Spleen (tissue), 11 donors: ENCODE data around the gene CTTN. TPM values are rescaled to one million over a fixed set of nuclear protein-coding genes. Genes with fewer than 3 reads are reported as not detected.
"Not testable (repeated sequence)": the region's sequence is repeated elsewhere in the genome, so short reads cannot be mapped to it uniquely, and the experiment has no call there.

ENCODE experiments used
- DNase-seq: peaks from one replicate; pipeline ENCODE4 v3.0.0-alpha.2; 2020
- H3K27ac ChIP-seq, 8 donors: fragments of 200-600 bp; sonication (generic) in 7 of 8; 1 replicate in 4 of 8; 2 replicates in 4 of 8; pipeline versions ENCODE4 v1.5.0 to v1.8.0; 2016 to 2021; ENCODE audit warnings: inconsistent platforms in 4 of 8, mild to moderate bottlenecking in 4 of 8, moderate library complexity in 1 of 8
- H3K27me3 ChIP-seq, 7 donors: fragments of 200-600 bp; sonication (generic) in 6 of 7; replicated peaks in 1 of 7; 1 replicate in 4 of 7; 2 replicates in 3 of 7; pipeline versions ENCODE4 v1.5.0 to v1.8.0; 2016 to 2021; ENCODE audit warnings: inconsistent platforms in 3 of 7, mild to moderate bottlenecking in 1 of 7
- H3K36me3 ChIP-seq, 6 donors: fragments of 200-600 bp; sonication (generic) in 5 of 6; 1 replicate in 4 of 6; 2 replicates in 2 of 6; pipeline versions ENCODE4 v1.5.0 to v1.8.0; 2016 to 2021; ENCODE audit warnings: inconsistent platforms in 2 of 6
- H3K4me1 ChIP-seq, 6 donors: fragments of 200-600 bp; sonication (generic) in 5 of 6; 1 replicate in 3 of 6; 2 replicates in 3 of 6; pipeline versions ENCODE4 v1.5.0 to v1.8.0; 2016 to 2021; ENCODE audit warnings: inconsistent platforms in 3 of 6
- H3K4me3 ChIP-seq, 8 donors: fragments of 200-600 bp; sonication (generic) in 7 of 8; 1 replicate in 4 of 8; 2 replicates in 4 of 8; pipeline versions ENCODE4 v1.5.0 to v1.8.0; 2016 to 2021; ENCODE audit warnings: inconsistent platforms in 4 of 8, mild to moderate bottlenecking in 4 of 8, moderate library complexity in 2 of 8
- H3K9me3 ChIP-seq, 8 donors: fragments of 200-600 bp; sonication (generic) in 7 of 8; 1 replicate in 4 of 8; 2 replicates in 4 of 8; pipeline versions ENCODE4 v1.5.0 to v1.8.0; 2016 to 2021; ENCODE audit warnings: inconsistent platforms in 4 of 8
- CTCF ChIP-seq, 11 experiments: fragments of 200-600 bp in 7 of 11; fragments of 450-650 bp in 4 of 11; sonication (generic) in 4 of 11; IDR thresholded peaks in 8 of 11; conservative IDR thresholded peaks in 3 of 11; 1 replicate in 7 of 11; 2 replicates in 4 of 11; pipeline versions ENCODE4 v1.4.0 to v1.8.0; 2016 to 2021; ENCODE audit warnings: antibody characterized with exemption in 11 of 11, inconsistent platforms in 4 of 11, mild to moderate bottlenecking in 1 of 11
- POLR2A ChIP-seq, 3 donors: fragments of 450-650 bp; IDR thresholded peaks; one replicate each; pipeline ENCODE4 v1.5.1; 2017; ENCODE audit warnings: antibody characterized with exemption in 3 of 3, mild to moderate bottlenecking in 1 of 3
- POLR2AphosphoS5 ChIP-seq, 3 donors: sonication (generic); formaldehyde crosslinking; IDR thresholded peaks; one replicate each; pipeline ENCODE4 v1.5.1; 2017; ENCODE audit warnings: antibody characterized with exemption in 3 of 3
- WGBS, 5 donors: extraction: QIAGEN DNeasy Blood & Tissue Kit in 3 of 5; methylation state at CpG; one replicate each; pipeline versions ENCODE4 v1.1.5 to v1.1.7; 2013 to 2018; 5-methylcytosine and 5-hydroxymethylcytosine counted together
- intact Hi-C: fragments of 100-400 bp; cut with DNase I; formaldehyde crosslinking; loops from one replicate; pipeline ENCODE4 v1.15.0; 2023; ENCODE audit warnings: low total_unique reads
- polyA plus RNA-seq, 3 donors: library from polyadenylated mRNA; stranded (reverse); fragments of 200-250 nt; gene quantifications; one replicate each; pipeline ENCODE4 v1.2.1, GENCODE V29; 2013
- total RNA-seq, 7 donors: library from RNA; depleted of rRNA in 3 of 7; stranded (reverse); fragments of >200 nt in 3 of 7; fragmentation: NEBNext Ultra II Directional in 4 of 7; extraction: Animal tissue kit (Norgen Biotek cat#: 25700) in 4 of 7; gene quantifications; one replicate each; pipeline versions ENCODE4 v1.1.0 to v1.2.1, GENCODE V29; 2016 to 2021
- donor health status: healthy with polysubstance abuse.
- donor health status: DM: no; HTN: no; CAD: no; lungs with moderate emphysema.
- donor health status: DM: no; HTN: no; CAD: no.
- donor health status: Bipolar disorder and iron deficiency.
- donor health status: healthy.
- donor health status: DM: no; HTN: no; CAD: no.
- donor health status: DM: yes; HTN: yes; CAD: no.

The CTTN gene
- total and polyA plus RNA-seq, 10 donors: 18.4 to 149 (median 98.4) TPM

GRCh38 chr11:70405679-70406395 lies 7.5 kb downstream of the CTTN start:
- Histone ChIP-seq H3K27me3 (peaks cover 0 to 74% (median 0%) of the 10 kb centered on the region in 7 donors), H3K4me3 (no peak overlapping the region), H3K4me1 (peaks cover 0 to 37% (median 16%) of the 10 kb centered on the region in 6 donors), H3K36me3 (peaks cover 0 to 52% (median 24%) of the 10 kb centered on the region in 6 donors), H3K9me3 (no peaks in the 10 kb centered on the region), H3K27ac (peak overlapping the region in 1 of 8 donors; percentile 13)
- no peak for DNase-seq
- WGBS, 5 donors: 83 to 90% (median 88%) methylated on average over 19 to 20 of the region's 20 CpGs
- no peak for TF ChIP-seq CTCF (IDR thresholded peaks at IDR 0.05 in 8 of 11, conservative IDR thresholded peaks at IDR 0.05 in 3 of 11)
- no peak for TF ChIP-seq POLR2A (IDR thresholded peaks at IDR 0.05)
- TF ChIP-seq POLR2AphosphoS5 (IDR thresholded peaks at IDR 0.05): no peak
- intact Hi-C loops: no loop called here

- DNase-seq: no peak
- peaks cover 0 to 65% (median 33%) of the 10 kb centered on the region in 6 donors for H3K36me3 ChIP-seq
Measured at GRCh38 chr11:70407121-70407520, 8.8 kb downstream of the CTTN start.

GRCh38 chr11:70407814-70408213 lies 9.5 kb downstream of the CTTN start:
- TF ChIP-seq CTCF (IDR thresholded peaks at IDR 0.05 in 8 of 11, conservative IDR thresholded peaks at IDR 0.05 in 3 of 11) (no peak), POLR2A (IDR thresholded peaks at IDR 0.05) (no peak), POLR2AphosphoS5 (IDR thresholded peaks at IDR 0.05) (no peak)
- no peak for DNase-seq
- intact Hi-C loops: no loop called here
- Histone ChIP-seq H3K4me1 (peaks cover 0 to 18% (median 9%) of the 10 kb centered on the region in 6 donors), H3K9me3 (no peaks in the 10 kb centered on the region), H3K36me3 (peaks cover 0 to 72% (median 40%) of the 10 kb centered on the region in 6 donors), H3K4me3 (no peak overlapping the region), H3K27ac (no peak overlapping the region), H3K27me3 (peaks cover 0 to 82% (median 0%) of the 10 kb centered on the region in 7 donors)
- WGBS, 5 donors: 89 to 96% (median 95%) methylated on average over 6 of the region's 6 CpGs

More at GRCh38 chr11:70407121-70407520, 8.8 kb downstream of the CTTN start:
- peaks cover 0 to 24% (median 13%) of the 10 kb centered on the region in 6 donors for H3K4me1 ChIP-seq
- WGBS, 5 donors: 75 to 93% (median 89%) methylated on average over 13 of the region's 13 CpGs
- no peak for TF ChIP-seq CTCF (IDR thresholded peaks at IDR 0.05 in 8 of 11, conservative IDR thresholded peaks at IDR 0.05 in 3 of 11)
- TF ChIP-seq POLR2A (IDR thresholded peaks at IDR 0.05): no peak
- no peak for TF ChIP-seq POLR2AphosphoS5 (IDR thresholded peaks at IDR 0.05)
- H3K9me3 ChIP-seq: no peaks in the 10 kb centered on the region
- no peak overlapping the region for H3K27ac ChIP-seq
- peaks cover 0 to 75% (median 0%) of the 10 kb centered on the region in 7 donors for H3K27me3 ChIP-seq
- no peak overlapping the region for H3K4me3 ChIP-seq
- intact Hi-C loops: no loop called here

GRCh38 chr11:70408326-70408725 lies 10.0 kb downstream of the CTTN start:
- H3K36me3 ChIP-seq: peaks cover 0 to 77% (median 45%) of the 10 kb centered on the region in 6 donors
- intact Hi-C loops, H3K9me3 ChIP-seq, H3K27ac ChIP-seq, DNase-seq, H3K4me3 ChIP-seq: not testable (repeated sequence)
- H3K27me3 ChIP-seq: peaks cover 0 to 87% (median 0%) of the 10 kb centered on the region in 7 donors
- H3K4me1 ChIP-seq: peaks cover 0 to 17% (median 9%) of the 10 kb centered on the region in 6 donors
- WGBS, 5 donors: 78 to 88% (median 86%) methylated on average over 4 of the region's 4 CpGs
